PC-3 (cell line): ENCODE results near the gene UBE2Q2. TPM values are rescaled to one million over a fixed set of nuclear protein-coding genes. Genes with fewer than 3 reads are reported as not detected.

Source experiments
- ATAC-seq: fragments of 200-7000 bp; cut with Tn5 transposase; 2 replicates; pipeline ENCODE4 v1.9.1; 2020; ENCODE audit warnings: mild to moderate bottlenecking, moderate library complexity
- BruUV-seq: library from RNA; stranded (reverse); fragments of 400-500 nt; replicated peaks from 2 replicates; lab custom pipeline; 2021; lab: Mats Ljungman, UMichigan
- CTCF ChIA-PET: fragments of 300-600 bp; sonication (Branson Sonifier 250); formaldehyde crosslinking; loops from one replicate; lab custom pipeline; 2022; ENCODE audit warnings: antibody characterized with exemption; lab: Charles Lee
- POLR2A ChIA-PET: fragments of 300-600 bp; sonication (Branson Sonifier 250); formaldehyde crosslinking; loops from one replicate; lab custom pipeline; 2022; ENCODE audit warnings: antibody characterized with exemption; ENCODE audit not compliant: unreplicated experiment; lab: Charles Lee
- DNase-seq: peaks from one replicate; pipeline ENCODE4 v3.0.0-alpha.2; 2015
- H2AFZ ChIP-seq: fragments of 300-600 bp; sonication (generic); 2 replicates; pipeline ENCODE4 v1.6.0; 2016; ENCODE audit warnings: antibody characterized with exemption, low read length
- H3F3A ChIP-seq: fragments of 300-600 bp; sonication (generic); one replicate; pipeline ENCODE4 v1.6.0; 2017; ENCODE audit warnings: antibody characterized with exemption, low read length, control low read depth, mild to moderate bottlenecking; ENCODE audit not compliant: unreplicated experiment
- H3K27ac ChIP-seq: fragments of 300-600 bp; sonication (generic); 2 replicates; pipeline ENCODE4 v1.5.1; 2016; ENCODE audit warnings: mild to moderate bottlenecking, low read length
- H3K27me3 ChIP-seq: fragments of 300-600 bp; sonication (generic); 2 replicates; pipeline ENCODE4 v1.6.1; 2016; ENCODE audit warnings: low read length, mixed read lengths
- H3K36me3 ChIP-seq: fragments of 300-600 bp; sonication (generic); 2 replicates; pipeline ENCODE4 v1.6.1; 2016; ENCODE audit warnings: low read depth, mixed run types, low read length, mixed read lengths
- H3K4me1 ChIP-seq: fragments of 300-600 bp; sonication (generic); 2 replicates; pipeline ENCODE4 v1.5.1; 2016; ENCODE audit warnings: low read length; ENCODE audit not compliant: insufficient read depth
- H3K4me2 ChIP-seq: fragments of 300-600 bp; sonication (generic); 2 replicates; pipeline ENCODE4 v1.6.0; 2016; ENCODE audit warnings: low read length
- H3K4me3 ChIP-seq: fragments of 300-600 bp; sonication (generic); 2 replicates; pipeline ENCODE4 v1.5.1; 2016; ENCODE audit warnings: mild to moderate bottlenecking, low read length, mixed read lengths
- H3K79me2 ChIP-seq: fragments of 300-600 bp; sonication (generic); 2 replicates; pipeline ENCODE4 v1.6.1; 2017; ENCODE audit warnings: low read length, mixed read lengths
- H3K9ac ChIP-seq: fragments of 300-600 bp; sonication (generic); 2 replicates; pipeline ENCODE4 v1.6.0; 2016; ENCODE audit warnings: mild to moderate bottlenecking, low read length
- H3K9me2 ChIP-seq: fragments of 300-600 bp; sonication (generic); replicated peaks from 2 replicates; pipeline ENCODE4 v1.6.1; 2016; ENCODE audit warnings: mixed run types, low read length, mixed read lengths
- H3K9me3 ChIP-seq: fragments of 300-600 bp; sonication (generic); 2 replicates; pipeline ENCODE4 v1.6.1; 2016; ENCODE audit warnings: low read length, mixed read lengths
- H4K20me1 ChIP-seq: fragments of 300-600 bp; sonication (generic); 2 replicates; pipeline ENCODE4 v1.6.1; 2016; ENCODE audit warnings: low read length, mixed read lengths
- EZH2 ChIP-seq: fragments of 300-600 bp; sonication (generic); IDR thresholded peaks from one replicate; pipeline ENCODE4 v1.6.1; 2017; ENCODE audit warnings: antibody characterized with exemption, mild to moderate bottlenecking, low read length; ENCODE audit not compliant: unreplicated experiment
- EZH2phosphoT487 ChIP-seq: fragments of 300-600 bp; sonication (generic); IDR thresholded peaks from 2 replicates; pipeline ENCODE4 v1.6.1; 2018; ENCODE audit warnings: mild to moderate bottlenecking, antibody characterized with exemption, low read length, borderline replicate concordance
- intact Hi-C: fragments of 100-400 bp; cut with micrococcal nuclease; formaldehyde crosslinking; loops from 2 replicates; pipeline ENCODE4 v1.9.0; 2023
- total RNA-seq: library from RNA; depleted of rRNA; stranded (reverse); fragments of >200 nt; gene quantifications from 2 replicates; pipeline ENCODE4 v1.2.3, GENCODE V29; 2014
- TF ChIP-seq, protein P1 (sequence below): fragments of 300-600 bp; sonication (generic); conservative IDR thresholded peaks from 2 replicates; pipeline ENCODE4 v1.5.1; 2017; ENCODE audit warnings: antibody characterized with exemption, low read depth, mild to moderate bottlenecking, low read length

The UBE2Q2 gene
- total RNA-seq, 1 experiment from 2014 or later = 20.3 TPM

DNA sequence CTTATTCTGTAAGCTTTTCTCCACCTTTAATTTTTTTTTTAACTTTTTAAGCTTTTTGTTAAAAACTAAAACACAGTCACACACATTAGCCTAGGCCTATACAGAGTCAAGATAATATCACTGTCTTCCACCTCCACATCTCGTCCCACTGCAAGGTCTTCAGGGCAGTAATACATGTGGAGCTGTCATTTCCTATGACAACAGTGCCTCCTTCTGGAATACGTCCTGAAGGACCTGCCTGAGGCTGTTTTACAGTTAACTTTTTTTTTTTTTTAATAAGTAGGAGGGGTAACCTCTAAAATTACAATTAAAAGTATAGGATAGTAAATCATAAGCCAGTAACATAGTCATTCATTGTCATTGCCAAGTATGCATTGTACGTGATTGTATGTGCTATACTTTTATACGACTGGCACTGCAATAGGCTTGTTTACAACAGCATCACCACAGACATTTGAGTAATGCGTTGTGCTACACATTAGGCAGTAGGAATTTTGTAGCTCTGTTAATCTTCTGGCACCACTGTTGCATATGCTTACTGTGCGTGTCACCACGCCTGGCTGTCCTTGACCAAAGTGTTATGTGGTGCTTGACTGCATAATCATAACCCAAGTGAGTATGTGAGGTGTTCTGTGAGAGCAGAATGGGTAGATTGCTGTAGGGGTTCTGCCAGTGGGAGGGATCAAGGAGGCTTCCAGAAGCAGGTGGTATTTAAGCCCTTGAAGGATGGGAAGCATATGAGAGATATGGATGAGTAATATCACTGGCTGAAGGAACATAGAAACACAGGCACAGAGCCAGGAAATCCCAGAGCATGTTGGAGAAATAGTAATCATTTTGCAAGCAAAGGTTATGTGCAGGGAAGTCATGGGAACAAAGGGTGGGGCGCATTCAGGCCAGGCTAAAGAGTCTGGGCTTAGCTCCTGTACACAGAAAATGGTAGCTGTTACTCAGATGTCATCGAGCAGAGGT lies 78.8 kb downstream of the UBE2Q2 start:
- H3K9ac ChIP-seq = no peak overlapping the region

DNA sequence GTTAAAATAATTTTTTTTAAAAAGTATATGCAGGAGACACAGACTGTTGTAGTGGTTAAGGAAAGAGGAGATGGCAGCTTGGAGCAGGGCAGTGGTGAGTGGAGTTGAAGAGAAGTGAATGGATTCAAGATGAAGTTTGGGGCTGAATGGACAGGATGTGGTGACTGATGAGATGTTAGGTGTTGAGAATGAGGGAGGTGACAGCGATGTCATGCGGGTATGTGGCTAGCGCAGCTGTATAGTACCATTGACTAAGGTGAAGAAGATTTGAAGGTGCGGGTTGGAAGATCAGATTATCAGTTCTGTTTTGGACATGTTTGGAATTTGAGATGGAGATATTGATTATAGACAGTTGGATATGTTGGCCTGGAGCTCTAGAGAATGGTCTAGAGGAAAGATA lies 80.5 kb downstream of the UBE2Q2 start:
- DNase-seq = no peak
- CTCF ChIA-PET = interaction anchor here (0.5 kb wide), 1 partner anchor 319 kb away, joined by 7 read pairs; no protein-coding TSS in a partner anchor
- no peak overlapping the region for H3K27ac ChIP-seq
- ATAC-seq = no peak
- POLR2A ChIA-PET = no interaction called here
- peaks cover 17% of the 10 kb centered on the region for H3K4me1 ChIP-seq
- peaks cover 4% of the 10 kb centered on the region; the same call in 1 of the 2 replicates for H3K36me3 ChIP-seq
- H2AFZ ChIP-seq = no peak overlapping the region
- H3K4me2 ChIP-seq = no peak overlapping the region
- no peaks in the 10 kb centered on the region for H3K27me3 ChIP-seq
- no peak for TF ChIP-seq EZH2phosphoT487
- TF ChIP-seq, protein P1, sequence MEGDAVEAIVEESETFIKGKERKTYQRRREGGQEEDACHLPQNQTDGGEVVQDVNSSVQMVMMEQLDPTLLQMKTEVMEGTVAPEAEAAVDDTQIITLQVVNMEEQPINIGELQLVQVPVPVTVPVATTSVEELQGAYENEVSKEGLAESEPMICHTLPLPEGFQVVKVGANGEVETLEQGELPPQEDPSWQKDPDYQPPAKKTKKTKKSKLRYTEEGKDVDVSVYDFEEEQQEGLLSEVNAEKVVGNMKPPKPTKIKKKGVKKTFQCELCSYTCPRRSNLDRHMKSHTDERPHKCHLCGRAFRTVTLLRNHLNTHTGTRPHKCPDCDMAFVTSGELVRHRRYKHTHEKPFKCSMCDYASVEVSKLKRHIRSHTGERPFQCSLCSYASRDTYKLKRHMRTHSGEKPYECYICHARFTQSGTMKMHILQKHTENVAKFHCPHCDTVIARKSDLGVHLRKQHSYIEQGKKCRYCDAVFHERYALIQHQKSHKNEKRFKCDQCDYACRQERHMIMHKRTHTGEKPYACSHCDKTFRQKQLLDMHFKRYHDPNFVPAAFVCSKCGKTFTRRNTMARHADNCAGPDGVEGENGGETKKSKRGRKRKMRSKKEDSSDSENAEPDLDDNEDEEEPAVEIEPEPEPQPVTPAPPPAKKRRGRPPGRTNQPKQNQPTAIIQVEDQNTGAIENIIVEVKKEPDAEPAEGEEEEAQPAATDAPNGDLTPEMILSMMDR = no peak
- no peak for TF ChIP-seq EZH2
- H4K20me1 ChIP-seq = no peaks in the 10 kb centered on the region
- BruUV-seq = no TSS peak
- H3K4me3 ChIP-seq = no peak overlapping the region
- H3K9me2 ChIP-seq = no peaks in the 10 kb centered on the region
- H3K9me3 ChIP-seq = no peaks in the 10 kb centered on the region
- no peaks in the 10 kb centered on the region for H3F3A ChIP-seq
- H3K9ac ChIP-seq = no peak overlapping the region
- intact Hi-C loops = loop anchor here (5.0 to 10.0 kb wide), 5 partner anchors 81 to 211 kb away; partner anchors contain the start of genes TMEM266 and UBE2Q2
- peaks cover 17% of the 10 kb centered on the region for H3K79me2 ChIP-seq

More for the DNA sequence above, 78.8 kb downstream of the UBE2Q2 start:
- H3K4me2 ChIP-seq = no peak overlapping the region
- H2AFZ ChIP-seq = no peak overlapping the region
- TF ChIP-seq EZH2phosphoT487 = no peak
- TF ChIP-seq, protein P1 = peak; percentile 65
- H3K4me3 ChIP-seq = no peak overlapping the region
- H3K4me1 ChIP-seq = peaks cover 17% of the 10 kb centered on the region
- CTCF ChIA-PET = interaction anchor here (0.6 kb wide), 2 partner anchors 112 kb away, joined by 3 to 4 read pairs; no protein-coding TSS in a partner anchor
- H4K20me1 ChIP-seq = no peaks in the 10 kb centered on the region
- no peak overlapping the region for H3K27ac ChIP-seq
- peaks cover 12% of the 10 kb centered on the region; the same call in 1 of the 2 replicates for H3K36me3 ChIP-seq
- no TSS peak for BruUV-seq
- ATAC-seq (peak; percentile 50), DNase-seq (peak; percentile 50)
- no peaks in the 10 kb centered on the region for H3K9me2 ChIP-seq
- no peaks in the 10 kb centered on the region for H3K27me3 ChIP-seq
- H3K9me3 ChIP-seq = no peaks in the 10 kb centered on the region
- peaks cover 17% of the 10 kb centered on the region for H3K79me2 ChIP-seq
- POLR2A ChIA-PET = no interaction called here
- intact Hi-C loops = loop anchor here (5.0 to 10.0 kb wide), 5 partner anchors 80 to 213 kb away; partner anchors contain the start of genes TMEM266 and UBE2Q2
- H3F3A ChIP-seq = no peaks in the 10 kb centered on the region
